GM23248 (cell line): Measurements from ENCODE around the gene PTPRN.

Experiments used
- EZH2 ChIP-seq: fragments of 200-600 bp; sonication (generic); IDR thresholded peaks from 2 replicates; pipeline ENCODE4 v1.6.1; 2018; ENCODE audit warnings: antibody characterized with exemption, mild to moderate bottlenecking; ENCODE audit not compliant: insufficient read depth, poor library complexity, severe bottlenecking
- EZH2phosphoT487 ChIP-seq: fragments of 200-600 bp; sonication (generic); IDR thresholded peaks from 2 replicates; pipeline ENCODE4 v1.6.1; 2018; ENCODE audit warnings: antibody characterized with exemption, moderate library complexity, mild to moderate bottlenecking, low read depth; ENCODE audit not compliant: insufficient read depth

- TF ChIP-seq EZH2 (no peak), EZH2phosphoT487 (no peak)
Measured at GRCh38 chr2:219353129-219353528, 43.9 kb upstream of the PTPRN start.
